WERI-Rb-1 (cell line): ENCODE data around the gene ZBTB7C.

Experiments
- DNase-seq: peaks from one replicate; pipeline ENCODE4 v3.0.0-alpha.2; 2020
- H3K27ac ChIP-seq: fragments of 250-450 bp; sonication (Bioruptor Pico); 2 replicates; pipeline ENCODE4 v1.5.1; 2020; ENCODE audit warnings: mild to moderate bottlenecking, moderate library complexity
- H3K27me3 ChIP-seq: fragments of 250-450 bp; sonication (Bioruptor Pico); 2 replicates; pipeline ENCODE4 v1.5.1; 2021; ENCODE audit warnings: mild to moderate bottlenecking, low read depth, moderate library complexity; ENCODE audit not compliant: insufficient read depth, severe bottlenecking
- H3K36me3 ChIP-seq: fragments of 250-450 bp; sonication (Bioruptor Pico); 2 replicates; pipeline ENCODE4 v1.5.1; 2020; ENCODE audit warnings: mild to moderate bottlenecking, moderate library complexity
- H3K4me3 ChIP-seq: 2 replicates; pipeline ENCODE4 v1.5.1; 2011; ENCODE audit warnings: low read depth, mild to moderate bottlenecking, control low read depth, low read length
- H3K9me3 ChIP-seq: fragments of 250-450 bp; sonication (Bioruptor Pico); 2 replicates; pipeline ENCODE4 v1.5.1; 2021; ENCODE audit warnings: mild to moderate bottlenecking, moderate library complexity; ENCODE audit not compliant: severe bottlenecking
- CTCF ChIP-seq: IDR thresholded peaks from 2 replicates; pipeline ENCODE4 v1.5.1; 2011; ENCODE audit warnings: low read depth, mild to moderate bottlenecking, control low read depth, inconsistent platforms, low read length

ZBTB7C gene

GRCh38 chr18:48323151-48323550, 86.0 kb downstream of the ZBTB7C start:
- Histone ChIP-seq H3K4me3 (no peak overlapping the region), H3K27ac (no peak overlapping the region), H3K27me3 (no peaks in the 10 kb centered on the region), H3K9me3 (no peaks in the 10 kb centered on the region), H3K36me3 (no peaks in the 10 kb centered on the region)
- DNase-seq = no peak
- no peak for TF ChIP-seq CTCF

GRCh38 chr18:48321536-48321935, 87.6 kb downstream of the ZBTB7C start:
- DNase-seq = no peak
- no peak overlapping the region for H3K27ac ChIP-seq
- no peak for TF ChIP-seq CTCF
- H3K9me3 ChIP-seq = no peaks in the 10 kb centered on the region
- H3K36me3 ChIP-seq = no peaks in the 10 kb centered on the region
- no peak overlapping the region for H3K4me3 ChIP-seq
- no peaks in the 10 kb centered on the region for H3K27me3 ChIP-seq

- H3K9me3 ChIP-seq = no peaks in the 10 kb centered on the region
- H3K4me3 ChIP-seq = no peak overlapping the region
- DNase-seq = no peak
- H3K36me3 ChIP-seq = no peaks in the 10 kb centered on the region
- no peak for TF ChIP-seq CTCF
- no peaks in the 10 kb centered on the region for H3K27me3 ChIP-seq
- H3K27ac ChIP-seq = no peak overlapping the region
These were observed 88.1 kb downstream of the ZBTB7C start for GRCh38 chr18:48321121-48321520.

- Histone ChIP-seq H3K27me3 (no peaks in the 10 kb centered on the region), H3K9me3 (no peaks in the 10 kb centered on the region), H3K36me3 (no peaks in the 10 kb centered on the region), H3K4me3 (no peak overlapping the region), H3K27ac (no peak overlapping the region)
- no peak for DNase-seq
- no peak for TF ChIP-seq CTCF
These were observed 88.6 kb downstream of the ZBTB7C start for GRCh38 chr18:48320639-48320945.

GRCh38 chr18:48319801-48320638, 89.2 kb downstream of the ZBTB7C start:
- Histone ChIP-seq H3K36me3 (no peaks in the 10 kb centered on the region), H3K27me3 (no peaks in the 10 kb centered on the region), H3K27ac (no peak overlapping the region), H3K4me3 (no peak overlapping the region), H3K9me3 (no peaks in the 10 kb centered on the region)
- DNase-seq = no peak
- no peak for TF ChIP-seq CTCF

- no peak for TF ChIP-seq CTCF
- Histone ChIP-seq H3K27me3 (no peaks in the 10 kb centered on the region), H3K9me3 (no peaks in the 10 kb centered on the region), H3K4me3 (no peak overlapping the region), H3K36me3 (no peaks in the 10 kb centered on the region), H3K27ac (no peak overlapping the region)
- no peak for DNase-seq
These were observed 90.7 kb downstream of the ZBTB7C start for GRCh38 chr18:48318436-48318835.
